ENCODE data around the gene RADX.

Gene RADX

DNA sequence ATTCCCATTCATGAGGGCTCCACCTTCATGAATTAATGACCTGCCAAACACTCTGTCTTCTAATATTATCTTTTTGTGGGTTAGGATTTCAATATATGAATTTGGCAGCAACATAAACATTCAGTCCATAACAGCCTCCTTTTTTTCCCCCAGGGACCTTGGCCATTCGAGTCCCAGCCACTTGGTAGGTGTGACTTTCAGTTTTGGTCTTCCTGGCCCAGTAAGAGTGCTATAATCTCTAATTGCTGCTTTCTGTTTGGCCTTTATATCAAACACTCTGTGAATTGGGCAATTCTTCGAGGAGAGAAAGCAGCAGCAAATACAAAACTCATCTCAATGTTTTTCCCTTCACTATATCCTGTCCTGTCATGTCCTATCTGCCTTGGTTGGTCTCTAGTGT, 12.4 kb upstream of the RADX start:
- TF ChIP-seq, protein P1, sequence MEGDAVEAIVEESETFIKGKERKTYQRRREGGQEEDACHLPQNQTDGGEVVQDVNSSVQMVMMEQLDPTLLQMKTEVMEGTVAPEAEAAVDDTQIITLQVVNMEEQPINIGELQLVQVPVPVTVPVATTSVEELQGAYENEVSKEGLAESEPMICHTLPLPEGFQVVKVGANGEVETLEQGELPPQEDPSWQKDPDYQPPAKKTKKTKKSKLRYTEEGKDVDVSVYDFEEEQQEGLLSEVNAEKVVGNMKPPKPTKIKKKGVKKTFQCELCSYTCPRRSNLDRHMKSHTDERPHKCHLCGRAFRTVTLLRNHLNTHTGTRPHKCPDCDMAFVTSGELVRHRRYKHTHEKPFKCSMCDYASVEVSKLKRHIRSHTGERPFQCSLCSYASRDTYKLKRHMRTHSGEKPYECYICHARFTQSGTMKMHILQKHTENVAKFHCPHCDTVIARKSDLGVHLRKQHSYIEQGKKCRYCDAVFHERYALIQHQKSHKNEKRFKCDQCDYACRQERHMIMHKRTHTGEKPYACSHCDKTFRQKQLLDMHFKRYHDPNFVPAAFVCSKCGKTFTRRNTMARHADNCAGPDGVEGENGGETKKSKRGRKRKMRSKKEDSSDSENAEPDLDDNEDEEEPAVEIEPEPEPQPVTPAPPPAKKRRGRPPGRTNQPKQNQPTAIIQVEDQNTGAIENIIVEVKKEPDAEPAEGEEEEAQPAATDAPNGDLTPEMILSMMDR (IDR thresholded peaks at IDR 0.05; ENCODE audit: extremely low read depth, missing control alignments): no peak
- DNase-seq (ENCODE audit: low spot score): no peak

DNA sequence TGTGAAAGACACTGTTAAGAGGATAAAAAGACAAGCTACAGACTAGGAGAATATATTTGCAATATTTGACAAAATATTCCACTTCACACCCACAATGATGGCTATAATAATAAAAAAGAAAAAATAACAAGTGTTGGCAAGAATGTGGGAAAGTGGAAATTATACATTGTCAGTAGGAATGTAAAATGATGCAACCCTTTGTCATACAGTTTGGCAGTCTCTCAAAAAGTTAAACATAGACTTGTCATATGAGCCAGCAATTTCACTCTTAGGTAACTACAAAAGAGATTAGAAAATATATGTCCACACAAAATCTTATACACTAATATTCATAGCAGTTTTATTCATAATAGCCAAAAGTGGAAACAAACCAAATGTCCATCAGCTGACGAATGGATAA, 5.2 kb upstream of the RADX start:
- DNase-seq (ENCODE audit: low spot score): no peak
- TF ChIP-seq, protein P1 (IDR thresholded peaks at IDR 0.05; ENCODE audit: extremely low read depth, missing control alignments): no peak

- DNase-seq (ENCODE audit: low spot score): no peak
Observed at GRCh38 chrX:106608016-106608415, 3.8 kb upstream of the RADX start.

GRCh38 chrX:106611317-106611678, 480 bp upstream of the RADX start:
- TF ChIP-seq, protein P1 (IDR thresholded peaks at IDR 0.05; ENCODE audit: extremely low read depth, missing control alignments): no peak
- no peak for DNase-seq (ENCODE audit: low spot score)

More at GRCh38 chrX:106608016-106608415, 3.8 kb upstream of the RADX start:
- TF ChIP-seq, protein P1 (IDR thresholded peaks at IDR 0.05; ENCODE audit: extremely low read depth, missing control alignments): no peak

- DNase-seq (ENCODE audit: low spot score): no peak
- TF ChIP-seq, protein P1 (IDR thresholded peaks at IDR 0.05; ENCODE audit: extremely low read depth, missing control alignments): no peak
Observed at GRCh38 chrX:106612393-106612763, 600 bp downstream of the RADX start.

DNA sequence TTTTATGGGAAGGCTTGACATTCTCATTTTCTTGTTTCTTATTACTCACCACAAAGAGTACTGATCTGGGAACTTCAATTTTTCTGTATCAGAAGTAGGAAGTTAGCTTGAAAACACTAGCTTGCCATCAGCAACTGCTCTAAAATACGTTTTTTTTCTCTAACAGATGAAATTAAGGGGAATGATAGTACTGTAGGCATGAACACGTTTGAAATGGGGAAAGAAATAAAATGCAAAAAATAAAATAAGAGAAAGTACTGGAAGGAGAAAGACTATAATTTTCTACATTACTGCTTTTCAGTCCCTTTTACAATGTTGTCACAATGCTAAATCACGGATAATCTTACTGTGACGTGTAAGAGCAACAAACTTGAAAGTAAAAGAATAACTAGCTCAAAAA, 1.5 kb downstream of the RADX start:
- TF ChIP-seq, protein P1 (IDR thresholded peaks at IDR 0.05; ENCODE audit: extremely low read depth, missing control alignments): no peak
- no peak for DNase-seq (ENCODE audit: low spot score)

DNA sequence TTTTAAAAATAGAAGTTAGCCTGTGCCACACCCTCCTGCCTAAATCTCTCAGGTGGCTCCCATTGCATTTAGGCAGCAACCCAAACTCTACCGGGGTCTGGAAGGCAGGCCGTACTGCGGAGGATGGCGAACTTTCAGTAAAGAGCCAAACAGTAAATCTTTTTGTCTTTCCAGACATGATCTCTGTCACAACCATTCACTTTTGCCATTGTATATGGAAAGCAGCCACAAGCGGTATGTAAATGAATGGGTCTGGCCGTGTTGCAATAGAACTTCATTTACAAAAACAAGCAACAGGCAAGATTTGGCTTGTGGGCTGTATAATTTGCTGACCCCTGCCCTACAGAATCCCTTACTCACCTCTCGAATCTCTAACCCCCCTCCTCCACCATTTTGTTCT, 3.3 kb downstream of the RADX start:
- DNase-seq (ENCODE audit: low spot score): no peak
- TF ChIP-seq, protein P1 (IDR thresholded peaks at IDR 0.05; ENCODE audit: extremely low read depth, missing control alignments): no peak

All from GM20000 (cell line).